ENCODE measurements around the gene CTSF. TPM values are rescaled to one million over a fixed set of nuclear protein-coding genes. Genes with fewer than 3 reads are reported as not detected.

CTSF gene
- total and polyA plus RNA-seq, 4 experiments from 2014 or later = 13.3 to 31.7 (median 23.3) TPM

DNA sequence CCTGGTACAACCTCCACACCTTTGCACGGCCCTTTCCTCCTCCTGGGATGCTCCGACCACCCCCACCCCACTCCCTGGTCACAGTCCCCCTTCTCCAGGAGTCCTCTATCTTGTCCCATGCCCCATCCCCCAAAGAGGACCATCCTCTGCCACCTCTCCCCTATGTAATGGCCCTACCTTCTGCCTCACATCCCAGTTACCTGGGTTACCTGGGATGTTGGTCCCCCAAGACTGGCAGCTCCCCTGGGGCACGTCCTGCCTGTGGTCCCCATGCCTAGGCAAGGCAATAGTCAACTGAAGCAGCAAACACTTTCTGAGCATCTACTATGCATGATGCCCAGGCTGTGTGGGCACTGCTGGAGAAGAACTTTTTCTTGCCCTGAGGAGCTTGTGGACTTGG lies 13.0 kb downstream of the CTSF start:
- Mint-ChIP-seq H3K4me1 (peaks cover 0 to 5% (median 2%) of the 10 kb centered on the region in 4 donors), H3K27ac (no peak overlapping the region), H3K4me3 (no peak overlapping the region), H3K27me3 (peaks cover 8 to 9% of the 10 kb centered on the region in 2 donors), H3K9me3 (no peaks in the 10 kb centered on the region), H3K36me3 (no peaks in the 10 kb centered on the region)
- CTCF ChIA-PET (ENCODE audit: partially characterized antibody) = no interaction called here
- H3K27ac ChIP-seq (ENCODE audit: low read depth, low read length) = no peak overlapping the region
- H3K4me1 ChIP-seq (ENCODE audit: insufficient read depth, low read length) = peaks cover 4% of the 10 kb centered on the region
- intact Hi-C loops (cut with micrococcal nuclease) = no loop called here
- H3K4me3 ChIP-seq (ENCODE audit: low read length in 2 of 2) = no peak overlapping the region
- H3K27me3 ChIP-seq (ENCODE audit: insufficient read depth, low read length) = no peaks in the 10 kb centered on the region
- H3K9me3 ChIP-seq (ENCODE audit: control insufficient read depth in 1 of 2, low read length in 2 of 2) = no peaks in the 10 kb centered on the region
- no peak for DNase-seq
- no peaks in the 10 kb centered on the region for H3K36me3 ChIP-seq (ENCODE audit: insufficient read depth, low read length)
- POLR2A ChIA-PET (ENCODE audit: partially characterized antibody) = interaction anchor here (1.2 kb wide), 1 partner anchor 285 kb away, joined by 3 read pairs; no protein-coding TSS in a partner anchor

DNA sequence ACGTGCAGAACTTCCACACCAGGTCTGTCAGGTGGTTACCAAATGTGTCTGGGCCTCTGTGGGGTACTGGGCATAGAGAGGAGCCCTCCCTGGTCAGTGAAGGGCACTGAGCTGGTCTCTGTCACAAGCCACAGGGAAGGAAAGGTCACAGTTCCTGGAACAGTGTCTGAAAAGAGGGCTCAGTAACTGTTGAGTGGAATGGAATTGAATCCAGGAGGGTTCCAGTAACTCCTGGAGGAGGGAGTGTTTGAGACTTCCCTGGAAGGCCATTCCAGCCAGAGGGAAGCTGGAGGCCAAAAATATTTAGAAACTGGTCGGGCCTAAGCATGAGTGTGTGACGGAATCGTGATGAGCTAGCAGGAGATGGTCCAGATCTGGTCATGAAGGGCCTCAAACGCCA lies 13.8 kb downstream of the CTSF start:
- peaks cover 0 to 5% (median 2%) of the 10 kb centered on the region in 4 donors for H3K4me1 Mint-ChIP-seq
- H3K27me3 Mint-ChIP-seq = peaks cover 8 to 9% of the 10 kb centered on the region in 2 donors
- intact Hi-C loops (cut with micrococcal nuclease) = no loop called here
- ChIA-PET POLR2A (ENCODE audit: partially characterized antibody) (interaction anchor here (0.9 to 1.2 kb wide), 2 partner anchors 8 to 286 kb away, joined by 3 read pairs; partner anchors contain the start of genes ACTN3 and ZDHHC24), CTCF (ENCODE audit: partially characterized antibody) (no interaction called here)
- H3K27ac Mint-ChIP-seq = no peak overlapping the region
- DNase-seq = no peak
- Histone ChIP-seq H3K27me3 (ENCODE audit: insufficient read depth, low read length) (no peaks in the 10 kb centered on the region), H3K4me3 (ENCODE audit: low read length in 2 of 2) (no peak overlapping the region), H3K36me3 (ENCODE audit: insufficient read depth, low read length) (no peaks in the 10 kb centered on the region), H3K4me1 (ENCODE audit: insufficient read depth, low read length) (peaks cover 4% of the 10 kb centered on the region), H3K9me3 (ENCODE audit: control insufficient read depth in 1 of 2, low read length in 2 of 2) (no peaks in the 10 kb centered on the region), H3K27ac (ENCODE audit: low read depth, low read length) (no peak overlapping the region)
- no peaks in the 10 kb centered on the region for H3K36me3 Mint-ChIP-seq
- no peaks in the 10 kb centered on the region for H3K9me3 Mint-ChIP-seq
- H3K4me3 Mint-ChIP-seq = no peak overlapping the region

DNA sequence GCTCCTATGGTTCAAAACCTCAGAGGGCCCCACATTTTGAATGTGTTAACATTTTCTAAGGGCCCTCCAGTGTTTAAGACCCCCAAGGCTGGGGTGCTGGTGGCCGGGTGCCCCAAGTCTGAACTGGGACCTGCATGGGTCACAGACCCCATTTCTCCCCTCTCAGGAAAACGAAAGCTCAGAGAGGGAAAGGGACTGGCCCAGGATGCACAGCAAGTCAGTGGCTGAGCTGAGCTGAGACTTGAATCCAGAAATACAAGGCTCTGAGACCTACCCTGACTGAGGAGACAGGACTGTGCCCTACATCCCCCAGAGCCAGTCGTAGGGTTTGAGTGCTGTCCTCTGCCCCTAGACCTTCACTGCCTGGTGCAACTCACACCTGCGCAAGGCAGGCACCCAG lies 17.5 kb downstream of the CTSF start:
- H3K4me3 Mint-ChIP-seq = no peak overlapping the region
- peaks cover 11% of the 10 kb centered on the region for H3K4me1 ChIP-seq (ENCODE audit: insufficient read depth, low read length)
- H3K27me3 Mint-ChIP-seq = peaks cover 0 to 2% of the 10 kb centered on the region in 2 donors
- POLR2A ChIA-PET (ENCODE audit: partially characterized antibody) = interaction anchor here (1.1 kb wide), 1 partner anchor 14 kb away, joined by 3 read pairs; no protein-coding TSS in a partner anchor
- no peaks in the 10 kb centered on the region for H3K36me3 ChIP-seq (ENCODE audit: insufficient read depth, low read length)
- H3K27ac Mint-ChIP-seq = no peak overlapping the region
- H3K9me3 Mint-ChIP-seq = no peaks in the 10 kb centered on the region
- H3K9me3 ChIP-seq (ENCODE audit: control insufficient read depth in 1 of 2, low read length in 2 of 2) = no peaks in the 10 kb centered on the region
- intact Hi-C loops (cut with micrococcal nuclease) = no loop called here
- no peak for DNase-seq
- no peak overlapping the region for H3K27ac ChIP-seq (ENCODE audit: low read depth, low read length)
- CTCF ChIA-PET (ENCODE audit: partially characterized antibody) = no interaction called here
- H3K27me3 ChIP-seq (ENCODE audit: insufficient read depth, low read length) = no peaks in the 10 kb centered on the region
- peaks cover 0 to 15% (median 5%) of the 10 kb centered on the region in 4 donors for H3K4me1 Mint-ChIP-seq
- H3K4me3 ChIP-seq (ENCODE audit: low read length in 2 of 2) = no peak overlapping the region
- H3K36me3 Mint-ChIP-seq = no peaks in the 10 kb centered on the region

DNA sequence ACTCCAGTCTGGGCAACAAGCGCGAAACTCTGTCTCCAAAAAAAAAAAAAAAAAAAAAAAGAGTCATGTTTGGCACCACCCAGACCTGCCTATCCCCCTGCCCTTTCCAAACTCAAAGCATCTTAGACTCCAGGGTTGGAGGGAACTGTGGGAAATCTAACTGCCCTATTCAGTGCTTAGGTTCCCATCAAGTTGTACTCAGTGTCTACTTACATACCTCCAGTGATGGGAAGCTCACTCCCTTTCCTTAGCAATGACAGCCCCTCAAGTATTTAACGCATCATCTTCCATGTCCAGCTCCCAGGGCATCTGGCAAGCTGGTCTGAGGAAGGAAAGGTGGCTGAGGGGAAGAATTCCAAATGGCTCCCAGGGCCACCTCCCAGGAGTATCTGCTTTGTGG lies 18.7 kb downstream of the CTSF start:
- ChIA-PET POLR2A (ENCODE audit: partially characterized antibody) (interaction anchor here (1.1 kb wide), 2 partner anchors 13 to 15 kb away, joined by 3 read pairs; no protein-coding TSS in a partner anchor), CTCF (ENCODE audit: partially characterized antibody) (no interaction called here)
- Mint-ChIP-seq H3K27me3 (no peaks in the 10 kb centered on the region), H3K27ac (peak overlapping the region in 1 of 7 donors; percentile 60), H3K36me3 (peaks cover 0 to 3% of the 10 kb centered on the region in 2 donors), H3K4me1 (peaks cover 3 to 25% (median 9%) of the 10 kb centered on the region in 4 donors), H3K9me3 (no peaks in the 10 kb centered on the region), H3K4me3 (no peak overlapping the region)
- Histone ChIP-seq H3K4me1 (ENCODE audit: insufficient read depth, low read length) (peaks cover 19% of the 10 kb centered on the region), H3K9me3 (ENCODE audit: control insufficient read depth in 1 of 2, low read length in 2 of 2) (no peaks in the 10 kb centered on the region), H3K36me3 (ENCODE audit: insufficient read depth, low read length) (no peaks in the 10 kb centered on the region), H3K4me3 (ENCODE audit: low read length in 2 of 2) (no peak overlapping the region), H3K27me3 (ENCODE audit: insufficient read depth, low read length) (no peaks in the 10 kb centered on the region), H3K27ac (ENCODE audit: low read depth, low read length) (no peak overlapping the region)
- intact Hi-C loops (cut with micrococcal nuclease) = no loop called here
- DNase-seq = no peak

DNA sequence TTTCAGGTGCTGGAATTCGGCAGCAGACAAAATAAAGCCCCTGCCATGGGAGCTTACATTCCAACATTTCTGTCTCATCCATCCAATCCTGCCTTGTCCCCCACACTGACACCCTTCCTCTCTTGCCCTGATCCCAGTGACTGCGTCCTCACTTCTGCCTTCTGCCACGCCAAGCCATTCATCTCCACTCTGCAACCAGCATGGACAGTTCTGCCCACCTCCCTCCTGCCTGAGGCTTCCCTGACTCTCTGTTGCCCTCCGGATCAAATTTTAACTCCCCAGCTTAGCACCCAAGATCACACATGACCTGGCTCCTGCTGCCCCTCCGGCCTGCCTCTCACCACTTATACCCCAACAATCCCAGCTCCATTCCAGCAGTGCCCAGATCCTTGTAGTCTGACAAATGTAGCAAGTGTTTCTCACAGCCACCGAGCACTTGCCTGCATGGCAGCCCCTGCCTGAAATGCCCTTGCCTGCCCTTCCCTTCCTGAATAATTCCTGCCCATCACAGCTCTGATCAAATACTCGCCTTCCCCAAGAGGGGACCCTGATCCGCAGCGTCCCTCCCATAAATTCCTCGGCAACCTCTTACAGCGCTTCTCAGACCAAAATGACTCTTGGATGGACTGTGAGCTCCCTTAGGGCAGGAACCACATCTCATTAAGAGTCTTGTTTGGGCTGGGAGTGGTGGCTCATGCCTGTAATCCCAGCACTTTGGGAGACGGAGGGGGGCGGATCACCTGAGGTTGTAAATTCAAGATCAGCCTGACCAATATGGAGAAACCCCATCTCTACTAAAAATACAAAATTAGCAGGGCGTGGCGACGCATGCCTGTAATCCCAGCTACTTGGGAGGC lies 19.4 kb downstream of the CTSF start:
- peaks cover 0 to 5% of the 10 kb centered on the region in 2 donors for H3K36me3 Mint-ChIP-seq
- H3K4me1 Mint-ChIP-seq = peaks cover 8 to 32% (median 14%) of the 10 kb centered on the region in 4 donors
- Histone ChIP-seq H3K27ac (ENCODE audit: low read depth, low read length) (no peak overlapping the region), H3K27me3 (ENCODE audit: insufficient read depth, low read length) (no peaks in the 10 kb centered on the region), H3K9me3 (ENCODE audit: control insufficient read depth in 1 of 2, low read length in 2 of 2) (no peaks in the 10 kb centered on the region), H3K36me3 (ENCODE audit: insufficient read depth, low read length) (no peaks in the 10 kb centered on the region), H3K4me3 (ENCODE audit: low read length in 2 of 2) (no peak overlapping the region), H3K4me1 (ENCODE audit: insufficient read depth, low read length) (peaks cover 25% of the 10 kb centered on the region)
- H3K9me3 Mint-ChIP-seq = no peaks in the 10 kb centered on the region
- intact Hi-C loops (cut with micrococcal nuclease) = no loop called here
- peak overlapping the region in 2 of 8 donors; percentile 49 to 61 for H3K4me3 Mint-ChIP-seq
- no peak for DNase-seq
- ChIA-PET CTCF (ENCODE audit: partially characterized antibody) (no interaction called here), POLR2A (ENCODE audit: partially characterized antibody) (interaction anchor here (0.7 to 1.1 kb wide), 2 partner anchors 14 to 130 kb away, joined by 3 to 4 read pairs; no protein-coding TSS in a partner anchor)
- peak overlapping the region in 2 of 7 donors; percentile 37 to 72 for H3K27ac Mint-ChIP-seq
- no peaks in the 10 kb centered on the region for H3K27me3 Mint-ChIP-seq

DNA sequence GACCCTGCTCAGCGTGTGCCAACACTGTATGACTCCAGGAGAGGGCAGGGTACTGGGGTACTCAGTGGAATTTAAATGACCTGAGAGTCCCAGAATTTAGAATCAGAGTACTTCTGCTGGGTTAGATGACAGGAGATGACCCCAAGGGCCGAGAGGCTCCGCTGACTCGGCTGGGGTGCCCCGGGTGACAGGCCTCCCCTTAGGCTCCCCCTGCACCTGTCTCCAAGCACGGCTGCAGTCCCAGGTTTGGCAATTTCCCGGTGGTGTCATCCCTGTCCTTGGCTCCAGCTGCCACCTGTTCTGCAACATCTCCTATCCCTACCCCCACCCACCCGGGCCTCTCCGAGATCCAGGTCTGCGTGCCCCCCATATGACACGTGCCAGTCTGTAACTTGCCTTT lies 20.4 kb downstream of the CTSF start:
- ChIA-PET CTCF (ENCODE audit: partially characterized antibody) (no interaction called here), POLR2A (ENCODE audit: partially characterized antibody) (interaction anchor here (3.7 kb wide), 1 partner anchor 91 kb away, joined by 23 read pairs; the partner anchor contains the start of gene RBM4)
- no peak for DNase-seq
- Histone ChIP-seq H3K9me3 (ENCODE audit: control insufficient read depth in 1 of 2, low read length in 2 of 2) (no peaks in the 10 kb centered on the region), H3K36me3 (ENCODE audit: insufficient read depth, low read length) (no peaks in the 10 kb centered on the region), H3K27me3 (ENCODE audit: insufficient read depth, low read length) (no peaks in the 10 kb centered on the region), H3K4me1 (ENCODE audit: insufficient read depth, low read length) (peaks cover 34% of the 10 kb centered on the region), H3K4me3 (ENCODE audit: low read length in 2 of 2) (no peak overlapping the region), H3K27ac (ENCODE audit: low read depth, low read length) (no peak overlapping the region)
- peak overlapping the region in 2 of 7 donors; percentile 39 to 72 for H3K27ac Mint-ChIP-seq
- H3K4me3 Mint-ChIP-seq = peak overlapping the region in 2 of 8 donors; percentile 25 to 36
- intact Hi-C loops (cut with micrococcal nuclease) = no loop called here
- peaks cover 12 to 41% (median 23%) of the 10 kb centered on the region in 4 donors for H3K4me1 Mint-ChIP-seq
- H3K36me3 Mint-ChIP-seq = peaks cover 4 to 14% of the 10 kb centered on the region in 2 donors
- H3K9me3 Mint-ChIP-seq = no peaks in the 10 kb centered on the region
- no peaks in the 10 kb centered on the region for H3K27me3 Mint-ChIP-seq

DNA sequence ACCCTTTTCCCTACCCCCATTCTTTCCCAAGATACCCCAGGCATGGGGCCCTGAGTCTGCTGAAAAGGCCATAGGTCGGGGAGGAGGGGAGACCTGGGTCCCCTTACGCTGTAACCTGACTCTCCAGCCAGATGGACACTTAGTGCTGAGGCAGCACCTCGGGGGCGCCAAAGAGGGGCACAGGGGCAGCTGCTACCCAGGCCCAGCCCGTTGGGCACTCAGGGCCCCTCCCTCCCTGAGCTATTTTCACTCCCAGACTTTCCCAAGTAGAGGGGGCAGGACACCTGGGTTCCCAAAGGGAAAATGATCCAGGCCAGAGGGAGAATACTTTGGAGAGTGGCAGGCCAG lies 20.8 kb downstream of the CTSF start:
- no peak for DNase-seq
- Mint-ChIP-seq H3K9me3 (no peaks in the 10 kb centered on the region), H3K4me1 (peaks cover 15 to 45% (median 25%) of the 10 kb centered on the region in 4 donors), H3K27ac (no peak overlapping the region), H3K36me3 (peaks cover 8 to 18% of the 10 kb centered on the region in 2 donors), H3K27me3 (no peaks in the 10 kb centered on the region), H3K4me3 (peak overlapping the region in 1 of 8 donors; percentile 36)
- Histone ChIP-seq H3K36me3 (ENCODE audit: insufficient read depth, low read length) (no peaks in the 10 kb centered on the region), H3K4me3 (ENCODE audit: low read length in 2 of 2) (no peak overlapping the region), H3K27me3 (ENCODE audit: insufficient read depth, low read length) (no peaks in the 10 kb centered on the region), H3K4me1 (ENCODE audit: insufficient read depth, low read length) (peaks cover 35% of the 10 kb centered on the region), H3K27ac (ENCODE audit: low read depth, low read length) (no peak overlapping the region), H3K9me3 (ENCODE audit: control insufficient read depth in 1 of 2, low read length in 2 of 2) (no peaks in the 10 kb centered on the region)
- ChIA-PET POLR2A (ENCODE audit: partially characterized antibody) (interaction anchor here (2.5 to 4.1 kb wide), 3 partner anchors 91 to 296 kb away, joined by 7 to 44 read pairs (median 23); partner anchors contain the start of genes RBM4, RBM4B and RCE1), CTCF (ENCODE audit: partially characterized antibody) (interaction anchor here (2.9 kb wide), 1 partner anchor 130 kb away, joined by 17 read pairs; the partner anchor contains the start of gene RBM4B)
- intact Hi-C loops (cut with micrococcal nuclease) = no loop called here

All from CD4-positive, alpha-beta memory T cell (primary cell).